ENCODE results near the gene RESP18.

DNA sequence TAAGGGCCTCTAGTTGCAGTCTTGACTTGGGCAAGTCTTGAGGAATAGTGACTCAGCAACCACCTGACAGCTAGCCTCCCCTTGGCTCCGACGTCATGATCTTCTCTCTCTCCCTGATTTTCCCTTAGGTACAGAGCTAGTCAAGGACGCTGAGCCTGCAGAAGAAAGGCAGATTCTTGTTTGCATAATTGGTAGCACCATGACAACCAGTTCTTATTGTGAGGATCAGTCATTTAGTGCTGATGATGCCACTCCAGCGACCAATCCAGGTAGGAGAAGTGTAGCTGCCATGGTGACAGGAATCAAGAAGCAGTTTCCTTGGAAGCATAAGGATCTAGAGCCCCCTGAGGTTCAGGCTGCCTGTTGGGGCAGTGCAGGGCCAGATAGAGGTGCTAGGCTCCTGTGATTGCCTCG, 2.8 kb upstream of the RESP18 start:
- no peak for TF ChIP-seq POLR2A (IDR thresholded peaks at IDR 0.05; ENCODE audit: borderline replicate concordance, extremely low read depth, insufficient read depth, insufficient read length)
- TF ChIP-seq EZH2phosphoT487 (IDR thresholded peaks at IDR 0.05; ENCODE audit: borderline replicate concordance), result no peak
- no peak for TF ChIP-seq FOSL1 (IDR thresholded peaks at IDR 0.05; ENCODE audit: low read depth)
- TF ChIP-seq CTCF (IDR thresholded peaks at IDR 0.05 in 2 of 3, conservative IDR thresholded peaks at IDR 0.05 in 1 of 3; ENCODE audit: borderline replicate concordance in 1 of 3, insufficient read depth in 1 of 3, low read depth in 2 of 3, low read length in 2 of 3), result no peak
- no peak for TF ChIP-seq ATF3 (IDR thresholded peaks at IDR 0.05)
- no peak for TF ChIP-seq EGR1 (IDR thresholded peaks at IDR 0.05; ENCODE audit: low read depth)
- TF ChIP-seq EZH2 (IDR thresholded peaks at IDR 0.05), result no peak
- TF ChIP-seq, protein P1, sequence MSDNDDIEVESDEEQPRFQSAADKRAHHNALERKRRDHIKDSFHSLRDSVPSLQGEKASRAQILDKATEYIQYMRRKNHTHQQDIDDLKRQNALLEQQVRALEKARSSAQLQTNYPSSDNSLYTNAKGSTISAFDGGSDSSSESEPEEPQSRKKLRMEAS (IDR thresholded peaks at IDR 0.05), result no peak
- no peak for TF ChIP-seq SIN3A (IDR thresholded peaks at IDR 0.05; ENCODE audit: low read depth)
- no peak for TF ChIP-seq POLR2AphosphoS5 (IDR thresholded peaks at IDR 0.05; ENCODE audit: low read depth, low read length)
- TF ChIP-seq SP1 (IDR thresholded peaks at IDR 0.05; ENCODE audit: low read depth), result no peak
- TF ChIP-seq CBX3 (IDR thresholded peaks at IDR 0.05; ENCODE audit: low read depth), result no peak
- no peak for TF ChIP-seq RAD21 (IDR thresholded peaks at IDR 0.05; ENCODE audit: low read depth)
- no peak for TF ChIP-seq JUND (IDR thresholded peaks at IDR 0.05)
